SK-N-MC (cell line): ENCODE data around the gene TET1.

Experiments
- EZH2 ChIP-seq: fragments of 200-600 bp; sonication (generic); IDR thresholded peaks from one replicate; pipeline ENCODE4 v1.6.1; 2017; ENCODE audit warnings: antibody characterized with exemption
- POLR2AphosphoS5 ChIP-seq: IDR thresholded peaks from 2 replicates; pipeline ENCODE4 v1.6.1; 2012; ENCODE audit warnings: mild to moderate bottlenecking, low read depth, low read length, borderline replicate concordance

DNA sequence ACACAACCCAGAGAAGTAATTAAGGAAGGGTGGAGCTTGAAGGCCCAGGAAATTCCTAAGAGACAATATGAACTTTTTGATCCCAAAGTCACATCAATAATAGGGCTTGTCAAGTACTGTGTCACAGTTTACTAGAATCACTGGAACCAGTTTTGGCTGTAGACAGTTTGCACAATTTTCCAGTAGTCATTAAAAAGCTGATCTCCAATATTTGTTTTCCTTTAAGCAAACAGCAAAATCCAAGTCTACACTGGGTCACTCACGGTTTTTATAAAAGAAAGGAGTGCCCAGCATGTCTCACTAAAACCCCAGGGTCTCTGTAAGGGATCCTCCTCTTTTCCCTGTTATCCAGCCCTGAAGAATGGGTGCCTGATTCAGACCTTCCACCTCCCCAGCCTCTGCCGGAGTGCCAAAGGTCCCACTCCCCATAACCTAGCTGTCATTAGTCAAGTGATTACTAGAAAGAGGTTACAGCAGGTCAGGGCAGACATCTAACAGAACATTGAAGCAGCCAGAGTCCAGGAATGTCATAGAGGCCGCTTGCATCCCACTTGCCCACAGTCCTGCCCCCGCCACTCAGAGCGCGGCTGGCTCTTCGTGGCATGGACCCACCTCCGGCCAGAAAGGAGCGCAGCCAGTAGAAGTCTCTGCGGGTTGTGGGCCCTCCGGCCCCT is 33.4 kb upstream of the TET1 start:
- TF ChIP-seq EZH2 = no peak
- TF ChIP-seq POLR2AphosphoS5 = no peak
